HEK293 (cell line): Measurements from ENCODE around the gene FAM168A.

ENCODE experiments used
- GLI2 ChIP-seq: fragments of 450-650 bp; formaldehyde crosslinking; IDR thresholded peaks from 2 replicates; pipeline ENCODE4; 2017; ENCODE audit warnings: missing biosample characterization, missing genetic modification characterization, low read depth, borderline replicate concordance
- GLIS2 ChIP-seq: fragments of 450-650 bp; formaldehyde crosslinking; IDR thresholded peaks from 2 replicates; pipeline ENCODE4 v1.5.1; 2016; ENCODE audit warnings: missing biosample characterization, missing genetic modification characterization
- IKZF3 ChIP-seq: fragments of 450-650 bp; IDR thresholded peaks from 2 replicates; pipeline ENCODE4 v1.5.0; 2018; ENCODE audit warnings: missing biosample characterization, mild to moderate bottlenecking, missing genetic modification characterization, moderate library complexity
- OVOL3 ChIP-seq: fragments of 450-650 bp; formaldehyde crosslinking; IDR thresholded peaks from 2 replicates; pipeline ENCODE4 v1.5.1; 2016; ENCODE audit warnings: missing biosample characterization, missing genetic modification characterization
- SP2 ChIP-seq: fragments of 450-650 bp; formaldehyde crosslinking; IDR thresholded peaks from 2 replicates; pipeline ENCODE4 v1.5.1; 2016; ENCODE audit warnings: missing biosample characterization, missing genetic modification characterization
- SP3 ChIP-seq: fragments of 450-650 bp; formaldehyde crosslinking; IDR thresholded peaks from 2 replicates; pipeline ENCODE4 v1.5.1; 2016; ENCODE audit warnings: missing biosample characterization, missing genetic modification characterization
- SP7 ChIP-seq: fragments of 450-650 bp; formaldehyde crosslinking; IDR thresholded peaks from 2 replicates; pipeline ENCODE4 v1.5.1; 2016; ENCODE audit warnings: missing biosample characterization, missing genetic modification characterization
- TCF7L2 ChIP-seq: IDR thresholded peaks from 2 replicates; pipeline ENCODE4 v1.6.1; 2011; ENCODE audit warnings: low read depth, mild to moderate bottlenecking, inconsistent platforms, low read length, moderate library complexity, borderline replicate concordance
- ZBTB1 ChIP-seq: fragments of 450-650 bp; formaldehyde crosslinking; IDR thresholded peaks from 2 replicates; pipeline ENCODE4 v1.5.1; 2016; ENCODE audit warnings: missing biosample characterization, missing genetic modification characterization
- ZBTB7A ChIP-seq: fragments of 450-650 bp; formaldehyde crosslinking; IDR thresholded peaks from 2 replicates; pipeline ENCODE4 v1.5.1; 2016; ENCODE audit warnings: low read depth, missing biosample characterization, missing genetic modification characterization
- ZNF221 ChIP-seq: fragments of 450-650 bp; formaldehyde crosslinking; IDR thresholded peaks from 2 replicates; pipeline ENCODE4 v1.5.1; 2017; ENCODE audit warnings: missing biosample characterization, missing genetic modification characterization, borderline replicate concordance
- ZNF266 ChIP-seq: fragments of 450-650 bp; formaldehyde crosslinking; IDR thresholded peaks from 2 replicates; pipeline ENCODE4 v1.5.1; 2016; ENCODE audit warnings: missing biosample characterization, missing genetic modification characterization, low read depth
- ZNF423 ChIP-seq: fragments of 450-650 bp; formaldehyde crosslinking; IDR thresholded peaks from 2 replicates; pipeline ENCODE4 v1.5.1; 2016; ENCODE audit warnings: missing biosample characterization, missing genetic modification characterization
- ZNF501 ChIP-seq: fragments of 450-650 bp; formaldehyde crosslinking; IDR thresholded peaks from 2 replicates; pipeline ENCODE4 v1.5.1; 2016; ENCODE audit warnings: missing biosample characterization, missing genetic modification characterization
- ZNF510 ChIP-seq: fragments of 450-650 bp; formaldehyde crosslinking; IDR thresholded peaks from 2 replicates; pipeline ENCODE4 v1.5.1; 2018; ENCODE audit warnings: mild to moderate bottlenecking, missing genetic modification characterization, missing biosample characterization; ENCODE audit not compliant: insufficient replicate concordance
- ZNF548 ChIP-seq: fragments of 450-650 bp; formaldehyde crosslinking; IDR thresholded peaks from 2 replicates; pipeline ENCODE4 v1.5.1; 2016; ENCODE audit warnings: missing biosample characterization, missing genetic modification characterization
- ZNF571 ChIP-seq: fragments of 450-650 bp; formaldehyde crosslinking; IDR thresholded peaks from 2 replicates; pipeline ENCODE4 v1.5.0; 2017; ENCODE audit warnings: missing biosample characterization, missing genetic modification characterization
- ZNF747 ChIP-seq: fragments of 450-650 bp; formaldehyde crosslinking; IDR thresholded peaks from 2 replicates; pipeline ENCODE4 v1.5.1; 2016; ENCODE audit warnings: missing biosample characterization, missing genetic modification characterization
- ZNF776 ChIP-seq: fragments of 450-650 bp; formaldehyde crosslinking; IDR thresholded peaks from 2 replicates; pipeline ENCODE4 v1.5.0; 2017; ENCODE audit warnings: missing biosample characterization, missing genetic modification characterization, borderline replicate concordance
- ZNF830 ChIP-seq: fragments of 450-650 bp; IDR thresholded peaks from 2 replicates; pipeline ENCODE4 v1.5.0; 2018; ENCODE audit warnings: missing biosample characterization, missing genetic modification characterization, low read depth, mild to moderate bottlenecking, moderate library complexity
- TF ChIP-seq, protein P1 (sequence below): fragments of 450-650 bp; formaldehyde crosslinking; IDR thresholded peaks from 2 replicates; pipeline ENCODE4 v1.5.1; 2016; ENCODE audit warnings: missing biosample characterization, missing genetic modification characterization
- TF ChIP-seq, protein P2 (sequence below): fragments of 450-650 bp; IDR thresholded peaks from 2 replicates; pipeline ENCODE4 v1.5.1; 2018; ENCODE audit warnings: missing biosample characterization, missing genetic modification characterization
- TF ChIP-seq, protein P3 (sequence below): fragments of 450-650 bp; formaldehyde crosslinking; IDR thresholded peaks from 2 replicates; pipeline ENCODE4 v1.5.1; 2016; ENCODE audit warnings: missing biosample characterization, missing genetic modification characterization, low read depth
- TF ChIP-seq, protein P4 (sequence below): fragments of 450-650 bp; formaldehyde crosslinking; IDR thresholded peaks from 2 replicates; pipeline ENCODE4 v1.5.1; 2016; ENCODE audit warnings: missing biosample characterization, missing genetic modification characterization, low read depth
- TF ChIP-seq, protein P5 (sequence below): fragments of 450-650 bp; formaldehyde crosslinking; IDR thresholded peaks from 2 replicates; pipeline ENCODE4 v1.5.1; 2016; ENCODE audit warnings: missing biosample characterization, missing genetic modification characterization
- TF ChIP-seq, protein P6 (sequence below): fragments of 450-650 bp; formaldehyde crosslinking; IDR thresholded peaks from 2 replicates; pipeline ENCODE4 v1.5.1; 2017; ENCODE audit warnings: missing biosample characterization, missing genetic modification characterization

The FAM168A gene

DNA sequence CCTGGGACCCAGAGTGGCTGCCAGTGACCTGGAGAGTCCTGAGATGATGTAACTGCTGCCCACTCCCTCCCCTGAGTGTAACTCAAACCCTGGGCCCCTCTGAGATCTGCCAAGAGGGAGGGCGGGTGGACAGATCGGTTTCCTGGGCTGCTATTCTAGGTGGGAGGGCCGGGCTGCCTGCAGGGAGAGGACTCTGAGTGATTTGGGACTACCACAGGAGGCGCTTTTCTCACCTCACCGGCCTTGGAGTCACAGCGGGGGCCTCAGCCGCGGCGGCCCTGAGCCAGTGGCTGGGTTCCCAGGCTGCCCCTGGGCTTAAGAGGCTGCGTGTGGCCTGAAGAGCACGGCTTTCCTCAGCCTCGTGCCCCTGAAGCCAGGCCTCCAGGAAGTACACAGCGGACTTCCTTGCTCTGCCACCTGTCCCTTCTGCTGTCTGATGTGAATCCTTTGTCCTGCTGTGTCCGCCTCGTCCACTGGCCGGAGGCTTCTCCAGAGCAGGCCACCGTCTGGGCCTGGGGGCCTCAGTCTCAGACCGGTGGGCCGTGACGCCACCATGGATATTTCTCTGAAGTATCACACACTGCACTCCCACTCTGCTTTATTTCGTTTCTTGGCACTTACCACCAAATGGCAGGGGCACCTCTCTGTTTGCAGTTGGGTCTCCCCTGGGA is 210.2 kb downstream of the FAM168A start (continued):
- TF ChIP-seq ZBTB7A (tag by site-specific recombination) (no peak), GLIS2 (tag by site-specific recombination) (peak; percentile 52; the same call in 1 of the 2 replicates), ZNF501 (tag by site-specific recombination) (no peak), ZNF221 (tag by site-specific recombination) (no peak), ZNF830 (tag by site-specific recombination) (no peak), ZNF776 (tag by site-specific recombination) (no peak), ZNF747 (tag by site-specific recombination) (no peak), ZNF266 (tag by site-specific recombination) (no peak), GLI2 (tag by site-specific recombination) (no peak), TCF7L2 (no peak), ZNF548 (no peak), ZBTB1 (tag by site-specific recombination) (no peak), SP3 (no peak), ZNF571 (tag by site-specific recombination) (no peak), OVOL3 (tag by site-specific recombination) (no peak), SP7 (tag by site-specific recombination) (no peak), ZNF423 (tag by site-specific recombination) (0 out of 2 replicates have a peak, but pooled peaks have one; percentile 49), IKZF3 (tag by site-specific recombination) (0 out of 2 replicates have a peak, but pooled peaks have one; percentile 27), ZNF510 (tag by site-specific recombination) (no peak), SP2 (tag by site-specific recombination) (peak; percentile 26; the same call in 1 of the 2 replicates)
- TF ChIP-seq, protein P1, sequence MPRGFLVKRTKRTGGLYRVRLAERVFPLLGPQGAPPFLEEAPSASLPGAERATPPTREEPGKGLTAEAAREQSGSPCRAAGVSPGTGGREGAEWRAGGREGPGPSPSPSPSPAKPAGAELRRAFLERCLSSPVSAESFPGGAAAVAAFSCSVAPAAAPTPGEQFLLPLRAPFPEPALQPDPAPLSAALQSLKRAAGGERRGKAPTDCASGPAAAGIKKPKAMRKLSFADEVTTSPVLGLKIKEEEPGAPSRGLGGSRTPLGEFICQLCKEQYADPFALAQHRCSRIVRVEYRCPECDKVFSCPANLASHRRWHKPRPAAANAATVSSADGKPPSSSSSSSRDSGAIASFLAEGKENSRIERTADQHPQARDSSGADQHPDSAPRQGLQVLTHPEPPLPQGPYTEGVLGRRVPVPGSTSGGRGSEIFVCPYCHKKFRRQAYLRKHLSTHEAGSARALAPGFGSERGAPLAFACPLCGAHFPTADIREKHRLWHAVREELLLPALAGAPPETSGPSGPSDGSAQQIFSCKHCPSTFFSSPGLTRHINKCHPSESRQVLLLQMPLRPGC (tag by site-specific recombination): no peak
- TF ChIP-seq, protein P2, sequence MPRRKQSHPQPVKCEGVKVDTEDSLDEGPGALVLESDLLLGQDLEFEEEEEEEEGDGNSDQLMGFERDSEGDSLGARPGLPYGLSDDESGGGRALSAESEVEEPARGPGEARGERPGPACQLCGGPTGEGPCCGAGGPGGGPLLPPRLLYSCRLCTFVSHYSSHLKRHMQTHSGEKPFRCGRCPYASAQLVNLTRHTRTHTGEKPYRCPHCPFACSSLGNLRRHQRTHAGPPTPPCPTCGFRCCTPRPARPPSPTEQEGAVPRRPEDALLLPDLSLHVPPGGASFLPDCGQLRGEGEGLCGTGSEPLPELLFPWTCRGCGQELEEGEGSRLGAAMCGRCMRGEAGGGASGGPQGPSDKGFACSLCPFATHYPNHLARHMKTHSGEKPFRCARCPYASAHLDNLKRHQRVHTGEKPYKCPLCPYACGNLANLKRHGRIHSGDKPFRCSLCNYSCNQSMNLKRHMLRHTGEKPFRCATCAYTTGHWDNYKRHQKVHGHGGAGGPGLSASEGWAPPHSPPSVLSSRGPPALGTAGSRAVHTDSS: no peak
- TF ChIP-seq, protein P3, sequence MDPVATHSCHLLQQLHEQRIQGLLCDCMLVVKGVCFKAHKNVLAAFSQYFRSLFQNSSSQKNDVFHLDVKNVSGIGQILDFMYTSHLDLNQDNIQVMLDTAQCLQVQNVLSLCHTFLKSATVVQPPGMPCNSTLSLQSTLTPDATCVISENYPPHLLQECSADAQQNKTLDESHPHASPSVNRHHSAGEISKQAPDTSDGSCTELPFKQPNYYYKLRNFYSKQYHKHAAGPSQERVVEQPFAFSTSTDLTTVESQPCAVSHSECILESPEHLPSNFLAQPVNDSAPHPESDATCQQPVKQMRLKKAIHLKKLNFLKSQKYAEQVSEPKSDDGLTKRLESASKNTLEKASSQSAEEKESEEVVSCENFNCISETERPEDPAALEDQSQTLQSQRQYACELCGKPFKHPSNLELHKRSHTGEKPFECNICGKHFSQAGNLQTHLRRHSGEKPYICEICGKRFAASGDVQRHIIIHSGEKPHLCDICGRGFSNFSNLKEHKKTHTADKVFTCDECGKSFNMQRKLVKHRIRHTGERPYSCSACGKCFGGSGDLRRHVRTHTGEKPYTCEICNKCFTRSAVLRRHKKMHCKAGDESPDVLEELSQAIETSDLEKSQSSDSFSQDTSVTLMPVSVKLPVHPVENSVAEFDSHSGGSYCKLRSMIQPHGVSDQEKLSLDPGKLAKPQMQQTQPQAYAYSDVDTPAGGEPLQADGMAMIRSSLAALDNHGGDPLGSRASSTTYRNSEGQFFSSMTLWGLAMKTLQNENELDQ: no peak
- TF ChIP-seq, protein P4, sequence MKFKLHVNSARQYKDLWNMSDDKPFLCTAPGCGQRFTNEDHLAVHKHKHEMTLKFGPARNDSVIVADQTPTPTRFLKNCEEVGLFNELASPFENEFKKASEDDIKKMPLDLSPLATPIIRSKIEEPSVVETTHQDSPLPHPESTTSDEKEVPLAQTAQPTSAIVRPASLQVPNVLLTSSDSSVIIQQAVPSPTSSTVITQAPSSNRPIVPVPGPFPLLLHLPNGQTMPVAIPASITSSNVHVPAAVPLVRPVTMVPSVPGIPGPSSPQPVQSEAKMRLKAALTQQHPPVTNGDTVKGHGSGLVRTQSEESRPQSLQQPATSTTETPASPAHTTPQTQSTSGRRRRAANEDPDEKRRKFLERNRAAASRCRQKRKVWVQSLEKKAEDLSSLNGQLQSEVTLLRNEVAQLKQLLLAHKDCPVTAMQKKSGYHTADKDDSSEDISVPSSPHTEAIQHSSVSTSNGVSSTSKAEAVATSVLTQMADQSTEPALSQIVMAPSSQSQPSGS (tag by site-specific recombination): no peak
- TF ChIP-seq, protein P5, sequence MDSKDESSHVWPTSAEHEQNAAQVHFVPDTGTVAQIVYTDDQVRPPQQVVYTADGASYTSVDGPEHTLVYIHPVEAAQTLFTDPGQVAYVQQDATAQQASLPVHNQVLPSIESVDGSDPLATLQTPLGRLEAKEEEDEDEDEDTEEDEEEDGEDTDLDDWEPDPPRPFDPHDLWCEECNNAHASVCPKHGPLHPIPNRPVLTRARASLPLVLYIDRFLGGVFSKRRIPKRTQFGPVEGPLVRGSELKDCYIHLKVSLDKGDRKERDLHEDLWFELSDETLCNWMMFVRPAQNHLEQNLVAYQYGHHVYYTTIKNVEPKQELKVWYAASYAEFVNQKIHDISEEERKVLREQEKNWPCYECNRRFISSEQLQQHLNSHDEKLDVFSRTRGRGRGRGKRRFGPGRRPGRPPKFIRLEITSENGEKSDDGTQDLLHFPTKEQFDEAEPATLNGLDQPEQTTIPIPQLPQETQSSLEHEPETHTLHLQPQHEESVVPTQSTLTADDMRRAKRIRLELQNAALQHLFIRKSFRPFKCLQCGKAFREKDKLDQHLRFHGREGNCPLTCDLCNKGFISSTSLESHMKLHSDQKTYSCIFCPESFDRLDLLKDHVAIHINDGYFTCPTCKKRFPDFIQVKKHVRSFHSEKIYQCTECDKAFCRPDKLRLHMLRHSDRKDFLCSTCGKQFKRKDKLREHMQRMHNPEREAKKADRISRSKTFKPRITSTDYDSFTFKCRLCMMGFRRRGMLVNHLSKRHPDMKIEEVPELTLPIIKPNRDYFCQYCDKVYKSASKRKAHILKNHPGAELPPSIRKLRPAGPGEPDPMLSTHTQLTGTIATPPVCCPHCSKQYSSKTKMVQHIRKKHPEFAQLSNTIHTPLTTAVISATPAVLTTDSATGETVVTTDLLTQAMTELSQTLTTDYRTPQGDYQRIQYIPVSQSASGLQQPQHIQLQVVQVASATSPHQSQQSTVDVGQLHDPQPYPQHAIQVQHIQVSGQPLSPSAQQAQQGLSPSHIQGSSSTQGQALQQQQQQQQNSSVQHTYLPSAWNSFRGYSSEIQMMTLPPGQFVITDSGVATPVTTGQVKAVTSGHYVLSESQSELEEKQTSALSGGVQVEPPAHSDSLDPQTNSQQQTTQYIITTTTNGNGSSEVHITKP: 0 out of 2 replicates have a peak, but pooled peaks have one; percentile 17
- TF ChIP-seq, protein P6, sequence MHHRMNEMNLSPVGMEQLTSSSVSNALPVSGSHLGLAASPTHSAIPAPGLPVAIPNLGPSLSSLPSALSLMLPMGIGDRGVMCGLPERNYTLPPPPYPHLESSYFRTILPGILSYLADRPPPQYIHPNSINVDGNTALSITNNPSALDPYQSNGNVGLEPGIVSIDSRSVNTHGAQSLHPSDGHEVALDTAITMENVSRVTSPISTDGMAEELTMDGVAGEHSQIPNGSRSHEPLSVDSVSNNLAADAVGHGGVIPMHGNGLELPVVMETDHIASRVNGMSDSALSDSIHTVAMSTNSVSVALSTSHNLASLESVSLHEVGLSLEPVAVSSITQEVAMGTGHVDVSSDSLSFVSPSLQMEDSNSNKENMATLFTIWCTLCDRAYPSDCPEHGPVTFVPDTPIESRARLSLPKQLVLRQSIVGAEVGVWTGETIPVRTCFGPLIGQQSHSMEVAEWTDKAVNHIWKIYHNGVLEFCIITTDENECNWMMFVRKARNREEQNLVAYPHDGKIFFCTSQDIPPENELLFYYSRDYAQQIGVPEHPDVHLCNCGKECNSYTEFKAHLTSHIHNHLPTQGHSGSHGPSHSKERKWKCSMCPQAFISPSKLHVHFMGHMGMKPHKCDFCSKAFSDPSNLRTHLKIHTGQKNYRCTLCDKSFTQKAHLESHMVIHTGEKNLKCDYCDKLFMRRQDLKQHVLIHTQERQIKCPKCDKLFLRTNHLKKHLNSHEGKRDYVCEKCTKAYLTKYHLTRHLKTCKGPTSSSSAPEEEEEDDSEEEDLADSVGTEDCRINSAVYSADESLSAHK (tag by site-specific recombination): no peak
